NK-92 treated with Interleukin-12 subunit alpha and Interleukin-12 subunit beta, amount 100 ng/mL, for 24 hours (cell line): ENCODE results near the gene MRPS5.
"Not testable (repeated sequence)": the region's sequence is repeated elsewhere in the genome, so short reads cannot be mapped to it uniquely, and the experiment has no call there.

Experiments used
- DNase-seq: peaks from one replicate; lab custom pipeline; 2025; lab: John Stamatoyannopoulos, UW

MRPS5 gene

GRCh38 chr2:95047629-95048510, 73.7 kb downstream of the MRPS5 start:
- DNase-seq = no peak

- DNase-seq = no peak
Measured at GRCh38 chr2:95046371-95047112, 75.1 kb downstream of the MRPS5 start.

- DNase-seq = no peak
Measured at GRCh38 chr2:95044601-95045000, 77.0 kb downstream of the MRPS5 start.

- no peak for DNase-seq
Measured at GRCh38 chr2:95043300-95044093, 78.1 kb downstream of the MRPS5 start.

- no peak for DNase-seq
Measured at GRCh38 chr2:95042472-95043271, 78.9 kb downstream of the MRPS5 start.

GRCh38 chr2:95041824-95042442, 79.7 kb downstream of the MRPS5 start:
- no peak for DNase-seq

GRCh38 chr2:95041060-95041823, 80.4 kb downstream of the MRPS5 start:
- no peak for DNase-seq

- DNase-seq = no peak
Measured at GRCh38 chr2:95040426-95040825, 81.2 kb downstream of the MRPS5 start.

- DNase-seq = no peak
Measured at GRCh38 chr2:95039978-95040377, 81.6 kb downstream of the MRPS5 start.

- no peak for DNase-seq
Measured at GRCh38 chr2:95039363-95039762, 82.2 kb downstream of the MRPS5 start.

- DNase-seq = no peak
Measured at GRCh38 chr2:95038635-95039298, 82.8 kb downstream of the MRPS5 start.

GRCh38 chr2:95037841-95038585, 83.6 kb downstream of the MRPS5 start:
- not testable (repeated sequence) for DNase-seq

- DNase-seq = no peak
Measured at GRCh38 chr2:95037384-95037839, 84.2 kb downstream of the MRPS5 start.

GRCh38 chr2:95036596-95037383, 84.8 kb downstream of the MRPS5 start:
- DNase-seq = no peak
